Spinal cord (tissue), 10 donors: ENCODE results near the gene ANKRD6. TPM values are rescaled to one million over a fixed set of nuclear protein-coding genes. Genes with fewer than 3 reads are reported as not detected.

ENCODE experiments used
- DNase-seq, 6 donors: peaks; one replicate each; pipeline versions ENCODE4 v3.0.0 to v3.0.0-alpha.2; 2013 to 2015; ENCODE audit warnings: low spot score in 6 of 6, low read depth in 4 of 6
- H3K27ac ChIP-seq: one replicate; pipeline ENCODE4 v1.5.1; 2013; ENCODE audit warnings: low read depth, low read length, control low read depth
- H3K27me3 ChIP-seq: one replicate; pipeline ENCODE4 v1.6.1; 2013; ENCODE audit warnings: low read length; ENCODE audit not compliant: control insufficient read depth, insufficient read depth
- H3K36me3 ChIP-seq: one replicate; pipeline ENCODE4 v1.6.1; 2013; ENCODE audit warnings: low read length; ENCODE audit not compliant: control insufficient read depth, insufficient read depth
- H3K4me1 ChIP-seq: one replicate; pipeline ENCODE4 v1.6.1; 2013; ENCODE audit warnings: low read length; ENCODE audit not compliant: control insufficient read depth, insufficient read depth
- H3K4me3 ChIP-seq: one replicate; pipeline ENCODE4 v1.5.1; 2013; ENCODE audit warnings: low read depth, low read length, control low read depth
- H3K9me3 ChIP-seq: one replicate; pipeline ENCODE4 v1.6.1; 2013; ENCODE audit warnings: low read length; ENCODE audit not compliant: control insufficient read depth, insufficient read depth
- WGBS: methylation state at CpG from one replicate; pipeline ENCODE4 v1.1.5; 2013; ENCODE audit warnings: missing lambda C conversion rate; ENCODE audit not compliant: insufficient coverage; 5-methylcytosine and 5-hydroxymethylcytosine counted together
- polyA plus RNA-seq, 2 donors: library from polyadenylated mRNA; unstranded; fragments of 120-200 nt; gene quantifications; one replicate each; pipeline ENCODE4 v1.2.1, GENCODE V29; 2013; ENCODE audit not compliant: insufficient read length in 2 of 2
- total RNA-seq, 2 donors: library from RNA; depleted of rRNA in 1 of 2; stranded (reverse); fragments of 120-200 nt in 1 of 2; fragments of >200 nt in 1 of 2; gene quantifications; one replicate each; pipeline versions ENCODE4 v1.2.3 to v1.2.4, GENCODE V29; 2013 to 2014
- donor health status: healthy.

Gene ANKRD6
- total and polyA plus RNA-seq, 4 donors = 44.5 to 68.3 (median 52.9) TPM

- no peaks in the 10 kb centered on the region for H3K27me3 ChIP-seq
- H3K27ac ChIP-seq = no peak overlapping the region
- no peaks in the 10 kb centered on the region for H3K36me3 ChIP-seq
- WGBS = no CpG with 5 or more reads among the region's 2 CpGs
- H3K9me3 ChIP-seq = no peaks in the 10 kb centered on the region
- DNase-seq = no peak
- no peaks in the 10 kb centered on the region for H3K4me1 ChIP-seq
- H3K4me3 ChIP-seq = no peak overlapping the region
These were observed 106.8 kb downstream of the ANKRD6 start for GRCh38 chr6:89539779-89540178.

- 87% methylated on average over 6 of the region's 12 CpGs for WGBS
- H3K27ac ChIP-seq = no peak overlapping the region
- DNase-seq = no peak
These were observed 109.3 kb downstream of the ANKRD6 start for GRCh38 chr6:89542081-89542857.

GRCh38 chr6:89542866-89543265 is 109.9 kb downstream of the ANKRD6 start:
- Histone ChIP-seq H3K9me3 (no peaks in the 10 kb centered on the region), H3K4me1 (no peaks in the 10 kb centered on the region), H3K36me3 (no peaks in the 10 kb centered on the region), H3K27me3 (no peaks in the 10 kb centered on the region), H3K27ac (no peak overlapping the region), H3K4me3 (no peak overlapping the region)
- no CpG with 5 or more reads among the region's 3 CpGs for WGBS
- DNase-seq = no peak

More at GRCh38 chr6:89542081-89542857, 109.3 kb downstream of the ANKRD6 start:
- no peaks in the 10 kb centered on the region for H3K4me1 ChIP-seq
- H3K9me3 ChIP-seq = no peaks in the 10 kb centered on the region
- H3K4me3 ChIP-seq = no peak overlapping the region
- H3K36me3 ChIP-seq = no peaks in the 10 kb centered on the region
- no peaks in the 10 kb centered on the region for H3K27me3 ChIP-seq

GRCh38 chr6:89547281-89547680 is 114.3 kb downstream of the ANKRD6 start:
- Histone ChIP-seq H3K9me3 (no peaks in the 10 kb centered on the region), H3K36me3 (no peaks in the 10 kb centered on the region), H3K4me3 (no peak overlapping the region), H3K27ac (no peak overlapping the region), H3K4me1 (no peaks in the 10 kb centered on the region), H3K27me3 (no peaks in the 10 kb centered on the region)
- DNase-seq = no peak
- 56% methylated on average over 2 of the region's 5 CpGs for WGBS

GRCh38 chr6:89553431-89553830 is 120.5 kb downstream of the ANKRD6 start:
- DNase-seq = no peak
- H3K27me3 ChIP-seq = no peaks in the 10 kb centered on the region
- peaks cover 9% of the 10 kb centered on the region for H3K4me1 ChIP-seq
- H3K36me3 ChIP-seq = no peaks in the 10 kb centered on the region
- H3K9me3 ChIP-seq = peaks cover 4% of the 10 kb centered on the region
- no peak overlapping the region for H3K4me3 ChIP-seq
- H3K27ac ChIP-seq = no peak overlapping the region
- WGBS = 90% methylated on average over 2 of the region's 5 CpGs

- Histone ChIP-seq H3K36me3 (no peaks in the 10 kb centered on the region), H3K4me1 (peaks cover 9% of the 10 kb centered on the region), H3K27me3 (no peaks in the 10 kb centered on the region), H3K9me3 (peaks cover 4% of the 10 kb centered on the region), H3K4me3 (no peak overlapping the region), H3K27ac (no peak overlapping the region)
- 49% methylated on average over 3 of the region's 5 CpGs for WGBS
- DNase-seq = peak in 2 of 6 donors; percentile 24 to 62
These were observed 121.2 kb downstream of the ANKRD6 start for GRCh38 chr6:89554106-89554505.

GRCh38 chr6:89555031-89555430 is 122.1 kb downstream of the ANKRD6 start:
- no CpG with 5 or more reads among the region's 4 CpGs for WGBS
- Histone ChIP-seq H3K27me3 (no peaks in the 10 kb centered on the region), H3K27ac (no peak overlapping the region), H3K4me1 (peaks cover 9% of the 10 kb centered on the region), H3K36me3 (no peaks in the 10 kb centered on the region), H3K9me3 (peaks cover 4% of the 10 kb centered on the region), H3K4me3 (no peak overlapping the region)
- no peak for DNase-seq

GRCh38 chr6:89555806-89556205 is 122.9 kb downstream of the ANKRD6 start:
- H3K27me3 ChIP-seq = no peaks in the 10 kb centered on the region
- H3K4me1 ChIP-seq = peaks cover 9% of the 10 kb centered on the region
- peak in 2 of 6 donors; percentile 53 to 88 for DNase-seq
- H3K4me3 ChIP-seq = no peak overlapping the region
- WGBS = no CpG with 5 or more reads among the region's 3 CpGs
- H3K9me3 ChIP-seq = peaks cover 4% of the 10 kb centered on the region
- H3K36me3 ChIP-seq = no peaks in the 10 kb centered on the region
- H3K27ac ChIP-seq = no peak overlapping the region

GRCh38 chr6:89559487-89559886 is 126.5 kb downstream of the ANKRD6 start:
- Histone ChIP-seq H3K36me3 (no peaks in the 10 kb centered on the region), H3K27ac (no peak overlapping the region), H3K27me3 (no peaks in the 10 kb centered on the region), H3K4me1 (peaks cover 18% of the 10 kb centered on the region), H3K9me3 (peaks cover 4% of the 10 kb centered on the region), H3K4me3 (no peak overlapping the region)
- WGBS = 75% methylated on average over 1 of the region's 1 CpG
- DNase-seq = no peak
